ENCODE measurements around the gene KNCN.

The KNCN gene

GRCh38 chr1:46532095-46532494, 19.4 kb downstream of the KNCN start:
- H3K9me3 ChIP-seq (ENCODE audit: control insufficient read depth, insufficient read depth, low read depth, low read length) = no peaks in the 10 kb centered on the region
- no peak overlapping the region for H3K4me3 ChIP-seq (ENCODE audit: low read depth, low read length)
- H3K27ac ChIP-seq (ENCODE audit: extremely low read depth, low read depth, low read length) = no peak overlapping the region
- ChIA-PET POLR2A (interaction anchor here (0.6 kb wide), 1 partner anchor 43 kb away, joined by 3 read pairs; no protein-coding TSS in a partner anchor), CTCF (interaction anchor here (0.7 to 15.0 kb wide), 8 partner anchors 11 to 349 kb away, joined by 3 to 418 read pairs (median 20); partner anchors contain the start of gene DMBX1)
- H3K36me3 ChIP-seq (ENCODE audit: control insufficient read depth in 2 of 2, insufficient read depth in 1 of 2, low read length in 2 of 2) = no peaks in the 10 kb centered on the region
- TF ChIP-seq, protein P1, sequence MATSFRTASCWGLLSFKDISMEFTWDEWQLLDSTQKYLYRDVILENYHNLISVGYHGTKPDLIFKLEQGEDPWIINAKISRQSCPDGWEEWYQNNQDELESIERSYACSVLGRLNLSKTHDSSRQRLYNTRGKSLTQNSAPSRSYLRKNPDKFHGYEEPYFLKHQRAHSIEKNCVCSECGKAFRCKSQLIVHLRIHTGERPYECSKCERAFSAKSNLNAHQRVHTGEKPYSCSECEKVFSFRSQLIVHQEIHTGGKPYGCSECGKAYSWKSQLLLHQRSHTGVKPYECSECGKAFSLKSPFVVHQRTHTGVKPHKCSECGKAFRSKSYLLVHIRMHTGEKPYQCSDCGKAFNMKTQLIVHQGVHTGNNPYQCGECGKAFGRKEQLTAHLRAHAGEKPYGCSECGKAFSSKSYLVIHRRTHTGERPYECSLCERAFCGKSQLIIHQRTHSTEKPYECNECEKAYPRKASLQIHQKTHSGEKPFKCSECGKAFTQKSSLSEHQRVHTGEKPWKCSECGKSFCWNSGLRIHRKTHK (tag by site-specific recombination; IDR thresholded peaks at IDR 0.05) = no peak
- H3K4me1 ChIP-seq (ENCODE audit: control insufficient read depth, insufficient read depth, low read length) = no peaks in the 10 kb centered on the region

DNA sequence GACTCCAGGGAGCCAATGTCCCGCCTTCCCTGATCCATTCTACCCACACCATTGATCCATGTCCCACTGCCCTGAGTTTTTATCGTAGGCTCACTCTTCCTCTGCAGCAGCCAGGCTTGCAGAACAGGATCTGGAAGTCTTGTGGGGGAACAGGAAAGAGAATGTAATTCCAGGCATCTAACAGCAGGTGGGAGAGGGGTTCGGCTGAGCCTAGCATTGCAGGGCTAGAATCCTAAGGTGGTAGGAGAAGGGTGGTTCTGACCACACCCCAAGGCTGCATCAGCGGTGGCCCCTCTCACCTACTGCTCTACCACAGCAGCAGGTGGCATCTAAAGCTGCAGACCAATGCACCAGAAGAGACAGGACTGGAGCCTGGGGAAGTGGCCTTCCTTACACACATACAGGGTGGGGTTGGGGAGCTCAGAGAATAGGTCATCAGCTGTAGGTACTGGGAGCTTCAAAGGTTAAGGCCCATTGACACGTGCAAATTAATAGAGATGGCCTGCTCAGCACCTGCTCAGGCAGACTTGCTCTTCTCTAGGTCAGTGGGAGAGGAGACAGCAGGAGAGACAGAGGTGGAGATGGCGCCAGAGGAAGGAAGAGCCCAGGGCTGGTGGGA, 20.5 kb downstream of the KNCN start:
- ChIA-PET POLR2A (interaction anchor here (0.6 kb wide), 1 partner anchor 216 kb away, joined by 5 read pairs; no protein-coding TSS in a partner anchor), CTCF (interaction anchor here (0.6 to 15.0 kb wide), 11 partner anchors 9 to 193 kb away, joined by 3 to 418 read pairs (median 6); partner anchors contain the start of gene DMBX1)
- no peak overlapping the region for H3K27ac ChIP-seq (ENCODE audit: extremely low read depth, low read depth, low read length)
- no peaks in the 10 kb centered on the region for H3K9me3 ChIP-seq (ENCODE audit: control insufficient read depth, insufficient read depth, low read depth, low read length)
- H3K4me3 ChIP-seq (ENCODE audit: low read depth, low read length) = no peak overlapping the region
- H3K4me1 ChIP-seq (ENCODE audit: control insufficient read depth, insufficient read depth, low read length) = no peaks in the 10 kb centered on the region
- no peaks in the 10 kb centered on the region for H3K36me3 ChIP-seq (ENCODE audit: control insufficient read depth in 2 of 2, insufficient read depth in 1 of 2, low read length in 2 of 2)
- TF ChIP-seq KLF8 (tag by site-specific recombination; IDR thresholded peaks at IDR 0.05) (no peak), ZNF426 (tag by site-specific recombination; IDR thresholded peaks at IDR 0.05) (no peak), KLF1 (tag by site-specific recombination; IDR thresholded peaks at IDR 0.05) (peak; percentile 54; the same call in 1 of the 2 replicates), ZBTB17 (tag by site-specific recombination; IDR thresholded peaks at IDR 0.05) (peak; percentile 68), ZNF280C (tag by site-specific recombination; IDR thresholded peaks at IDR 0.05) (no peak), ZNF785 (tag by site-specific recombination; IDR thresholded peaks at IDR 0.05) (no peak)

- no peak overlapping the region for H3K27ac ChIP-seq (ENCODE audit: extremely low read depth, low read depth, low read length)
- H3K36me3 ChIP-seq (ENCODE audit: control insufficient read depth in 2 of 2, insufficient read depth in 1 of 2, low read length in 2 of 2) = no peaks in the 10 kb centered on the region
- no peaks in the 10 kb centered on the region for H3K4me1 ChIP-seq (ENCODE audit: control insufficient read depth, insufficient read depth, low read length)
- no peak overlapping the region for H3K4me3 ChIP-seq (ENCODE audit: low read depth, low read length)
- H3K9me3 ChIP-seq (ENCODE audit: control insufficient read depth, insufficient read depth, low read depth, low read length) = no peaks in the 10 kb centered on the region
- POLR2A ChIA-PET = interaction anchor here (0.6 kb wide), 1 partner anchor 216 kb away, joined by 5 read pairs; no protein-coding TSS in a partner anchor
- CTCF ChIA-PET = interaction anchor here (0.7 to 15.0 kb wide), 13 partner anchors 9 to 194 kb away, joined by 3 to 418 read pairs (median 6); partner anchors contain the start of gene DMBX1
- TF ChIP-seq, protein P2, sequence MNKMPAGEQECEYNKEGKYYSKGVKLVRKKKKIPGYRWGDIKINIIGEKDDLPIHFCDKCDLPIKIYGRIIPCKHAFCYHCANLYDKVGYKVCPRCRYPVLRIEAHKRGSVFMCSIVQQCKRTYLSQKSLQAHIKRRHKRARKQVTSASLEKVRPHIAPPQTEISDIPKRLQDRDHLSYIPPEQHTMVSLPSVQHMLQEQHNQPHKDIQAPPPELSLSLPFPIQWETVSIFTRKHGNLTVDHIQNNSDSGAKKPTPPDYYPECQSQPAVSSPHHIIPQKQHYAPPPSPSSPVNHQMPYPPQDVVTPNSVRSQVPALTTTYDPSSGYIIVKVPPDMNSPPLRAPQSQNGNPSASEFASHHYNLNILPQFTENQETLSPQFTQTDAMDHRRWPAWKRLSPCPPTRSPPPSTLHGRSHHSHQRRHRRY (tag by site-specific recombination; IDR thresholded peaks at IDR 0.05) = no peak
- TF ChIP-seq ZNF184 (tag by site-specific recombination; IDR thresholded peaks at IDR 0.05) (no peak), SALL2 (tag by site-specific recombination; IDR thresholded peaks at IDR 0.05; ENCODE audit: borderline replicate concordance) (no peak), ZNF280C (tag by site-specific recombination; IDR thresholded peaks at IDR 0.05) (no peak), ZNF518A (tag by site-specific recombination; conservative IDR thresholded peaks at IDR 0.05; ENCODE audit: low read depth) (no peak)
- TF ChIP-seq, protein P3, sequence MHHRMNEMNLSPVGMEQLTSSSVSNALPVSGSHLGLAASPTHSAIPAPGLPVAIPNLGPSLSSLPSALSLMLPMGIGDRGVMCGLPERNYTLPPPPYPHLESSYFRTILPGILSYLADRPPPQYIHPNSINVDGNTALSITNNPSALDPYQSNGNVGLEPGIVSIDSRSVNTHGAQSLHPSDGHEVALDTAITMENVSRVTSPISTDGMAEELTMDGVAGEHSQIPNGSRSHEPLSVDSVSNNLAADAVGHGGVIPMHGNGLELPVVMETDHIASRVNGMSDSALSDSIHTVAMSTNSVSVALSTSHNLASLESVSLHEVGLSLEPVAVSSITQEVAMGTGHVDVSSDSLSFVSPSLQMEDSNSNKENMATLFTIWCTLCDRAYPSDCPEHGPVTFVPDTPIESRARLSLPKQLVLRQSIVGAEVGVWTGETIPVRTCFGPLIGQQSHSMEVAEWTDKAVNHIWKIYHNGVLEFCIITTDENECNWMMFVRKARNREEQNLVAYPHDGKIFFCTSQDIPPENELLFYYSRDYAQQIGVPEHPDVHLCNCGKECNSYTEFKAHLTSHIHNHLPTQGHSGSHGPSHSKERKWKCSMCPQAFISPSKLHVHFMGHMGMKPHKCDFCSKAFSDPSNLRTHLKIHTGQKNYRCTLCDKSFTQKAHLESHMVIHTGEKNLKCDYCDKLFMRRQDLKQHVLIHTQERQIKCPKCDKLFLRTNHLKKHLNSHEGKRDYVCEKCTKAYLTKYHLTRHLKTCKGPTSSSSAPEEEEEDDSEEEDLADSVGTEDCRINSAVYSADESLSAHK (tag by site-specific recombination; IDR thresholded peaks at IDR 0.05) = no peak
These were observed 21.1 kb downstream of the KNCN start for GRCh38 chr1:46530311-46530710.

All from HEK293 (cell line).